Hippocampal formation (tissue), 2 donors: ENCODE measurements around the gene IARS1.

Source experiments
- DNase-seq, 2 donors: peaks; one replicate each; lab custom pipeline; 2025; lab: John Stamatoyannopoulos, UW

The IARS1 gene

GRCh38 chr9:92295240-92295790, 1.8 kb upstream of the IARS1 start:
- DNase-seq, result no peak

GRCh38 chr9:92294297-92294676, 790 bp upstream of the IARS1 start:
- no peak for DNase-seq

GRCh38 chr9:92293075-92293354, 482 bp downstream of the IARS1 start:
- DNase-seq, result no peak

- DNase-seq, result no peak
Measured at GRCh38 chr9:92292338-92293074, 991 bp downstream of the IARS1 start.

GRCh38 chr9:92291577-92291976, 1.9 kb downstream of the IARS1 start:
- DNase-seq, result no peak

- DNase-seq, result no peak
Measured at GRCh38 chr9:92290785-92291429, 2.6 kb downstream of the IARS1 start.

- no peak for DNase-seq
Measured at GRCh38 chr9:92289708-92290390, 3.6 kb downstream of the IARS1 start.

GRCh38 chr9:92279302-92279701, 14.2 kb downstream of the IARS1 start:
- no peak for DNase-seq

GRCh38 chr9:92278110-92278509, 15.4 kb downstream of the IARS1 start:
- no peak for DNase-seq

GRCh38 chr9:92276331-92277032, 17.0 kb downstream of the IARS1 start:
- no peak for DNase-seq

GRCh38 chr9:92275541-92275940, 18.0 kb downstream of the IARS1 start:
- DNase-seq, result no peak

- DNase-seq, result no peak
Measured at GRCh38 chr9:92270511-92270910, 23.0 kb downstream of the IARS1 start.

GRCh38 chr9:92266486-92266885, 27.0 kb downstream of the IARS1 start:
- no peak for DNase-seq

GRCh38 chr9:92265154-92265553, 28.3 kb downstream of the IARS1 start:
- no peak for DNase-seq

- DNase-seq, result no peak
Measured at GRCh38 chr9:92263131-92263530, 30.4 kb downstream of the IARS1 start.

- DNase-seq, result no peak
Measured at GRCh38 chr9:92257327-92257726, 36.2 kb downstream of the IARS1 start.

- no peak for DNase-seq
Measured at GRCh38 chr9:92254381-92255337, 38.8 kb downstream of the IARS1 start.

GRCh38 chr9:92253656-92254055, 39.8 kb downstream of the IARS1 start:
- peak in 1 of 2 donors; percentile 2 for DNase-seq

GRCh38 chr9:92247981-92248380, 45.5 kb downstream of the IARS1 start:
- no peak for DNase-seq

GRCh38 chr9:92247296-92247695, 46.2 kb downstream of the IARS1 start:
- DNase-seq, result no peak
